Osteocyte (in vitro differentiated cells): Measurements from ENCODE around the gene MRPS10. TPM values are rescaled to one million over a fixed set of nuclear protein-coding genes. Genes with fewer than 3 reads are reported as not detected.
"Not testable (repeated sequence)": the region's sequence is repeated elsewhere in the genome, so short reads cannot be mapped to it uniquely, and the experiment has no call there.

Experiments used
- DNase-seq: peaks from one replicate; pipeline ENCODE4 v3.0.0; 2021; ENCODE audit warnings: mixed read lengths; ENCODE audit not compliant: unreplicated experiment; ENCODE audit errors: extremely low spot score
- H3K27ac Mint-ChIP-seq: one replicate; pipeline ENCODE4 v1.8.0; 2021; ENCODE audit warnings: mild to moderate bottlenecking, mixed read lengths; ENCODE audit not compliant: unreplicated experiment
- H3K27me3 Mint-ChIP-seq: one replicate; pipeline ENCODE4 v1.8.0; 2021; ENCODE audit warnings: mixed read lengths; ENCODE audit not compliant: unreplicated experiment
- H3K36me3 Mint-ChIP-seq: one replicate; pipeline ENCODE4 v1.8.0; 2021; ENCODE audit warnings: mixed read lengths; ENCODE audit not compliant: unreplicated experiment
- H3K4me1 Mint-ChIP-seq: one replicate; pipeline ENCODE4 v1.8.0; 2021; ENCODE audit warnings: mixed read lengths; ENCODE audit not compliant: unreplicated experiment
- H3K4me3 Mint-ChIP-seq: one replicate; pipeline ENCODE4 v1.8.0; 2021; ENCODE audit warnings: mild to moderate bottlenecking, moderate library complexity, mixed read lengths; ENCODE audit not compliant: unreplicated experiment
- H3K9me3 Mint-ChIP-seq: one replicate; pipeline ENCODE4 v1.8.0; 2021; ENCODE audit warnings: mixed read lengths; ENCODE audit not compliant: unreplicated experiment
- CTCF ChIP-seq: fragments of 200-600 bp; sonication (generic); IDR thresholded peaks from 2 replicates; pipeline ENCODE4 v1.5.0; 2021; ENCODE audit warnings: antibody characterized with exemption, mild to moderate bottlenecking, moderate library complexity
- total RNA-seq: library from RNA; stranded (reverse); gene quantifications from 2 replicates; pipeline ENCODE4 v1.2.1, GENCODE V29; 2021

The MRPS10 gene
- total RNA-seq, 1 donor from 2014 or later, result 30.6 TPM

GRCh38 chr6:42194056-42194455 is 23.6 kb downstream of the MRPS10 start:
- Mint-ChIP-seq H3K36me3 (peaks cover 2% of the 10 kb centered on the region), H3K4me3 (no peak overlapping the region), H3K27ac (peak overlapping the region; percentile 33), H3K9me3 (no peaks in the 10 kb centered on the region), H3K27me3 (no peaks in the 10 kb centered on the region), H3K4me1 (peaks cover 28% of the 10 kb centered on the region)
- DNase-seq, result no peak
- no peak for TF ChIP-seq CTCF

- no peak for DNase-seq
- H3K4me3 Mint-ChIP-seq, result no peak overlapping the region
- H3K9me3 Mint-ChIP-seq, result no peaks in the 10 kb centered on the region
- no peaks in the 10 kb centered on the region for H3K27me3 Mint-ChIP-seq
- no peak for TF ChIP-seq CTCF
- no peak overlapping the region for H3K27ac Mint-ChIP-seq
- H3K36me3 Mint-ChIP-seq, result peaks cover 2% of the 10 kb centered on the region
- H3K4me1 Mint-ChIP-seq, result peaks cover 28% of the 10 kb centered on the region
These were observed 24.2 kb downstream of the MRPS10 start for GRCh38 chr6:42193491-42193894.

- not testable (repeated sequence) for H3K36me3 Mint-ChIP-seq, H3K4me3 Mint-ChIP-seq, H3K27me3 Mint-ChIP-seq, DNase-seq, H3K27ac Mint-ChIP-seq, H3K9me3 Mint-ChIP-seq
- H3K4me1 Mint-ChIP-seq, result peaks cover 28% of the 10 kb centered on the region
These were observed 25.3 kb downstream of the MRPS10 start for GRCh38 chr6:42192385-42192784.

GRCh38 chr6:42190554-42191183 is 27.0 kb downstream of the MRPS10 start:
- Mint-ChIP-seq H3K9me3 (no peaks in the 10 kb centered on the region), H3K36me3 (no peaks in the 10 kb centered on the region), H3K27me3 (no peaks in the 10 kb centered on the region), H3K4me3 (no peak overlapping the region), H3K27ac (peak overlapping the region; percentile 54), H3K4me1 (peaks cover 28% of the 10 kb centered on the region)
- no peak for DNase-seq
- TF ChIP-seq CTCF, result no peak

- Mint-ChIP-seq H3K4me1 (peaks cover 24% of the 10 kb centered on the region), H3K9me3 (no peaks in the 10 kb centered on the region), H3K36me3 (no peaks in the 10 kb centered on the region), H3K4me3 (no peak overlapping the region), H3K27ac (no peak overlapping the region), H3K27me3 (no peaks in the 10 kb centered on the region)
- no peak for TF ChIP-seq CTCF
- DNase-seq, result no peak
These were observed 29.3 kb downstream of the MRPS10 start for GRCh38 chr6:42188406-42188805.

GRCh38 chr6:42185597-42185996 is 32.1 kb downstream of the MRPS10 start:
- H3K27me3 Mint-ChIP-seq, result no peaks in the 10 kb centered on the region
- no peak overlapping the region for H3K4me3 Mint-ChIP-seq
- H3K4me1 Mint-ChIP-seq, result peaks cover 5% of the 10 kb centered on the region
- H3K36me3 Mint-ChIP-seq, result no peaks in the 10 kb centered on the region
- no peaks in the 10 kb centered on the region for H3K9me3 Mint-ChIP-seq
- TF ChIP-seq CTCF, result no peak
- H3K27ac Mint-ChIP-seq, result no peak overlapping the region
- no peak for DNase-seq
